NCI-H226 (cell line): Measurements from ENCODE around the gene NYNRIN.

ENCODE experiments used
- DNase-seq: peaks from one replicate; pipeline ENCODE4 v3.0.0-alpha.2; 2015

Gene NYNRIN

GRCh38 chr14:24392325-24393091, 6.3 kb upstream of the NYNRIN start:
- peak; percentile 71 for DNase-seq

DNA sequence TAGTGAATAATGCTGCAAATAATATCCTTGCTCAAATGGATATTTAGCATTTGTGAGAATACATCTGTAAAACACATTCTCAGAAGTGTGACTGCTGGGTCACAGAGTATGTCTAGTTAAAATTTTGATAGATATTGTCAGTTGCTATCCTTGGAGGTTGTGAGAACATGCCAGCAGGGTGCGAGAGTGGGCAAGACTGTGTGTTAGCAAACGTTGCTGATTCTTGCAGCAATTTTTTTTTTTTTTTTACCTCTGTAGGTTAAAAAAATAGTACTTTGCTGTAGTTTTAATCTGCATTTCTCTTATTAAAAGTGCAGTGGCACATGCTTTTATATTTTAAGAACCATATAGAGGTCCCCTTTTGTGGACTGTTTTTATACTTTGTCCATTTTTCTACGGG, 4.5 kb upstream of the NYNRIN start:
- no peak for DNase-seq

DNA sequence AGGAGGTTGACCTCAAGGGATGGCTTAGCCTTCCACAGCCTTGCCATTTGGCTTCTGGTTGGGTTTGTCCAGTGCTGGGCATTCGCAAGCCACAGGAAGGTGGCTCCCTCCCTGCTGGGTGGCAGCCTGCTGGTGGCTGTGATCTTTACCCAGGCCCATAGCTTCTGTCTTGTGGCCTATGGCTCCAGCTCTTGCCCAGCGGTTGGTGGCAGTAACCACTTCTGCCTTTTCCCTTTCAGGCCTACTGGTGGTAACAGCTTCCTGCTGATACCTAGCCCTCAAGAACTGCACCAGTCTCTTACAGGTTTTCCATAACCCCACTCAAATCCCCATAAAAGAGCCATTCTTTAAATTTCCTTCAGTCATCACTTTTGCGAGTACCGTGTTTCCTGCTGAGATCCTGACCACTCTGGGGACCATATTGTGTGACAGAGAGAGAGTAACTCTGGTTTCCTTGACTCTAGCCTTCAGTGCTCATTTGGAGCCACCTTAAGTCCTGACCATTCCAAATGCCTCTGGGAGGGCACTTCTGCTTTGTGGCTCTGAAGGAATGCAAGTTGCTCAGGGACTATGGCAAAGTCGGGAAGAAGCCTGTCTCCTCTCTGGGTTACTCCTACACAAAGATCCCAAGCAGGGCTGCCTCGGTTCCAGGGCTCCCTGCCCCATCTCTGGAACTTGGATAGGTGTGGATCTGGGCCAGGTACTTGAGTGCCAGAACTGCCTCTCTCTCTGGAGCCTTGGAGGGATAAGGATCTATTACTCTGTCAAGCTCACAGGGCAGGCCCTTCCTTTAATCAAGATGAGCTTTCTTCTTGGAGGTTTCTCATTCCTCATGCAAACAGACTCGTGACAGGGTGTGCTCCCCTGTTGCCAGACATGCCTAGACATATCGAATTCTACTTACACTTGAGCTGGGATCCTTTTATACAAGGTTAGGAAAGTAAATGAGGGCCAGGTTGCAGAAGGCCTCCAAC, 2.9 kb upstream of the NYNRIN start:
- DNase-seq = no peak

DNA sequence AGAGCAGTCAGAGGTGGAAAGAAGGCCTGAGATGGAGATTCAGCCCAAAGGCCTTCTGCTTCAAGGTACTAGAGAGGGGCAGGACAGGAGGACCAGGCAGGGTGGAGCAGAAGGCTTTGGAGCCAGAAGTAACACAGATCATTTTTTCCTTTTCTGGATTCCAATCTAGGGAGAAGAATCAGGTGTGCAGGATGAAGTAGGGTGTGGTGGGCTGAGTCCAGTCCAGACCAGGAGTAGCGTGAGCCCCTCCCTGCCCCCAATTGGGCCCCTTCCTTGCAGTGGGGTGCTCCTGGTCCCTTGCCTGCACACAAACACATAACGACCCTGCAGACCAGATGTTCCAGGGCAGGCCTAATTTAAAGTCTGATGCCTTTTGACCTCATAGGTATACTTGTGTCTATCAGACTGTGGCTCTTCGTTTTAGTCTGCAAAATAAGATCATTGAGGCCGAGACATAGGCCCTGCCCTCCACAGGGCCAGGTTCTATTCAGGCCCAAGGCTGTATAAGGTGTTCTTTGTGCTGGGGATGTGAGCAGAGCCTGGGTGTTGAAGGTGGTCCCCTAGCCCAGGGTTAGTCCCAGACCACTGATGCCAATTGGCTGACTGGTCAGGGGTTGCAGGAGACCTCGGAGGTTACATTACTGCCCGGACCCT, 1.0 kb upstream of the NYNRIN start:
- DNase-seq = no peak

- DNase-seq = no peak
Measured at GRCh38 chr14:24398293-24398652, 530 bp upstream of the NYNRIN start.

GRCh38 chr14:24399447-24399822, 632 bp downstream of the NYNRIN start:
- no peak for DNase-seq

DNA sequence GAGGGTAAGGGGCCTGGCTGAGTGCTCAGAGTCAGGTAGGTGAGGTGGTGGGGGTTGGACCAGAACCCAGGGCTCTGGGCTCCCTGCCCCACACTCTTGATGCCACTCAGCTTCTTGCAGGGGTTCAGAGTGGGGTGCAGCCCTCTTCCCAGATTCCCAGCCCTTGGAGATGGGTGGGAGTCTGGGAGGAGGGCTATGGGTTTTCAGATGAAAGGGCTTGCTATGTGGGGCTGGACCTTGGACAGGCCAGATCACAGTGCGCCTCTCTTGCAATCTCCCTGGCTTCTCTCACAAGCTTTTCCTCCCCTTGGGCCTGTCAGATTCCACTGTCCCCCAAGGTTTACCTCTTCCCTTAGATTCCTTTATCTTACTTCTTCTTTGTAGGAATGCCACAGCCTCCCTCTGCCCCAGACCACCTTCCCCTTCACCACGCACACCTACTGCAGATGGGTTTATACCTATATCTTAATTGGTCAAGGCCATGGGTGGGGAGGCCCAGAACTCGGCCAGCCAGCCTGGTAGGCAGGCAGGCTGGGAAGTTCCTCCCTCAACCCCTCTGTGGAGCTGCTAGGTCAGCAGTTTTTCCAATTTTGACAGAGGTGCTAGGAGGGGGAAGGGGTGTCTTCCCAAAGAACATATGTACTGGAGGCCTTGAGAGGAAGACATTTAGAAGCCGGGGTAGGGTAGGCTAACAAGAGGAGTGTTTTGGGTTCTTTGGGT, 1.4 kb downstream of the NYNRIN start:
- no peak for DNase-seq

- DNase-seq = no peak
Measured at GRCh38 chr14:24401810-24402702, 3.3 kb downstream of the NYNRIN start.

DNA sequence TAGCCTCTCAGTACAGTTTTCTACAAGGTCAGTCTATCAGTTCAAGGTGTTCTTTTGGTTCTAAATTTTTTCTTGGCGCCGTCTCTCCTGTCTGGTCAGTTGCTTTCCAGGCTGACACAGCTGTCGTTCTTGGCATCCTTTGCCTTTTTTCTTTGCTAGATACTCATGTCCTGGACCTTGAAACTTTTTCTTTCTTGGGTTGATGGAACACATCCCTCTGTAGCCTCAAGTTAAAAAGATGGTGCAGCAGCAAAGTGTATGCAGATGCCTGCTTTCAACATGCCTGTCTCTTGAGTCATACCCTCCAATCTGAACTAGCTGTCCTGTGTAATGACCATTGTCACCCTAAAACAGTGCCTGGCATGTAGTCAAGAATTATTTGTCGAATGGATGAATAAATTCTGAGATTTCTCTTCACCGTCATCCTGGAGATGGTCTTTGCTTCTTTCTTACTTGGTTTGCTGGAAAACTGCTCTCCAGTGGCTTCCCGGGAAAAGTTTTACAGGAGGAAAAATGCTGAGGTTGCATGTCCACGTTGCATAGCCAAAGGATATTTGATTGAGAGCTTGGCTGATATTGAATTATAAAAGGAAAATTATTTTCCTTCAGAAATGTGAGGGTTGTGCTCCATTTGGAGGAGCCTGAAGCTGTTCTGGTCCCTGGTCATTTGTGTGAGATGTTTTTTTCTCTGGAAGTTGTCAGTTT, 4.6 kb downstream of the NYNRIN start:
- peak; percentile 7 for DNase-seq

DNA sequence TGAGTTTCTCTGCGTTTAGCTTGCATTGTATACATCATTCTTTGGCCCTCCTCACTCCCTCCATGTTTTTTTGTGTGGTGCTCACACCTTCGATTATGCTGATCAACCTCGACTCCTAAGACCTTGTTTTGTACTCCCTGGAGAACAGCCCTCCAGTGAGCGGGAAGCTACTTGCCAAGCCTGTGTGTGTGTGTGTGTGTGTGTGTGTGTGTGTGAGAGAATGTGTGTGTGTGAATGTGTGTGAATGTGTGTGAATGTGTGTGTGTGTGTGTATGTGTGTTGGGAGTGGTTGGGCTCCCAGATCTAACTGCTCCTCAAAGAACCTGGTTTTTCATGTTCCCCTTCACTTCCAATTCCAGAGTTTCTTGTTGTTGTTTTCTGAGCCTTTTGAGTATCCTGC, 6.0 kb downstream of the NYNRIN start:
- no peak for DNase-seq

DNA sequence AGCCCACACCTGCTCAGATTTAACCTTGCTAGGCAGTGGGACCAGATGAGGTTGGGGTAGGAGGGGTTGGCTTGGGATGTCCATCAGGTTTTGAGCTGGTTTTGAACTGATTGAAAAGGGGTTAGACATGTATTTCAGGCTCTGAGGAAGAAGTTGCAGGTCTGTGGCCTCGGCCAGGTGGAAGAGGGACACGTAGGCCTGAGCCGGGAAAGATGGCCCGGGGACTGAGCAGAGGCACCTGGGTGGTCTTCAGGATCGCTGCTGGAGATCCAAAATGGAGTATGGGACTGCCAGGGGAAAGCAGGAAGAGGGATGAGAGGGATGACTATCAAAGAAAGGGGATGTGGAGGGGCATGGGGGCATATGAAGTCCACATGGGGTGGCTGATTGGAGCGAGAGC, 7.6 kb downstream of the NYNRIN start:
- DNase-seq = no peak

GRCh38 chr14:24407608-24408325, 9.0 kb downstream of the NYNRIN start:
- no peak for DNase-seq

DNA sequence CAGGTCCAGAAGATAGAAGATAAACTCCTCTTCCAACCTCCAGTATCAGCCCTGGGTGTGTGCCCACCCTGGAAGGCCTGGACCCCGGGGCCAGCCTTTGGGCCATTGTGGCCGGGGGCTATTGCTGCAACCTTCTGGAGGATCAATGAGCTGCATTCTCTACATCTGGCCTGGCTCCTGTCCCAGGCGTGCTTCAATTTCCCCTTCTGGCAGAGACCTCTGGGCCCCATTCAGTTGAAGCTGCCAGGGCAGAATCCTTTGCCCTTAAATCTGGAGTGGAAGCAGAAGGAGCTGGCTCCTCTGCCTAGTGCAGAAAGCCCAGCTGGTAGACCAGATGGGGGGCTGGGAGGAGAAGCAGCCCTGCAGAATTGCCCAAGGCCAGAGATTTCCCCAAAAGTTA, 10.0 kb downstream of the NYNRIN start:
- DNase-seq = no peak

GRCh38 chr14:24409192-24409591, 10.4 kb downstream of the NYNRIN start:
- no peak for DNase-seq

- no peak for DNase-seq
Measured at GRCh38 chr14:24409956-24410355, 11.2 kb downstream of the NYNRIN start.

DNA sequence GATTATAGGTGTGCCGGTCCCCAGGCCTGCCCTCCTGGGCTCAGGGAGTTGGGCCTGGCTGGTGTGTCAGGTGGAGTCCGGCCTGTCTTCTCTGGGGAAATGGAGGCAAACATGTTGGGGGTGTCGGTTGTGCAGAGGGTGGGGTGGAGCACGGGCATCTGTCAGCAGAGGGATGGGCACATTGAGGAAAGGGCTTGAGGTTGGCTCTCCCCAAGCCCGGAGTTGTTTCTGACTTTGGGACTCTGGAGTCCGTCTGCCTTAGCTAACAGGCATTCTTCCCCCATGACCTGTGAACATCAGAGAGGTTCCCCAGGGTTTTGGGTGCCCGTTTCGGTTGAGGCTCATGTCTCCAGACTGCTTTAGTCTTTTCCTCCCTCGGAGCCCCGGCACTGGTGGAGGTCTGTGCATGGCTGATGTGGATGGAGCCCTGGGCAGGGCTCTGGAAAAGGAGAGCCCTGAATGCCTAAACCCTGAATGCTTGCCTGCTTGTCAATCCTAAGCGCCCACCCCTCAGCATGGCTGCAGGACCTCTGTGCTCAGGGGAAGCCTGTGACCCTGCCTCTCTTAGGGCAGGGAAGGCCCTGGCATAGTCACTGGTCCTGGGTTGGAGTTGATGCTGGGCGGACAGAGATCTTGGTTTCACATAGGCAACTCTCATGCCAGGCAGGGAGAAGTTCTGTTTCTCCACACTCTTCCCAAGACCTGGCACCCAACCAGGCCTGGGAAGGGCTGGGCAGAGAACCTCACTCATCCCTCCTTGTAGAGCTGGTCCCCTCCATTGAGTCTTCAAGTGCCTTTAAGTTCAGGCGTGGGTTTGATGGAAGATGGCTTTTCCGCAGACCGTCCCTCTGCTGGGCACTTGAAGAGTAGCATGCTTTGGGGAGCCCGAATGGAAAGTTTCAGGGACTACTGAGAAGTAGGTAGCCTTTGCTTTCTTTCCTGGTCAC, 12.9 kb downstream of the NYNRIN start:
- peak; percentile 36 for DNase-seq

DNA sequence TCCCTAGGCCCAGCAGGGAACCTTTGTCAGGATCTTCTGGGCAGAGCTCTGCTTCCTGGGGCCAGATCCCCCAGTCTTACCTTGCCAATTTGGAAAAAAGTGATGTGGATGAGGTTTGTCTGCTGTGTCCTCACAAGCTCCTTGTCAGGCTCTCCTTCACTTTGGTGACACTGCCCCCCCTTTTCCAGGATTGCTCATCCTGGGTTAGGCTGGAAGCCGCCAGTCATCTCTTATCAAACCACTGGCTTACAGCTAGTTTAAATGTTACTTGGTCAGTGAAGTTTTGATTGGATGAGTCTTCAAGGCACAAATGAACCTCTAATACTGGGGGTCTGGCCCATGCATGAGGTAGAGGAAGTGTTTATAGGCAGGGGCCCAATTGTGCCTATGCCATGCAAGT, 15.3 kb downstream of the NYNRIN start:
- DNase-seq = no peak

DNA sequence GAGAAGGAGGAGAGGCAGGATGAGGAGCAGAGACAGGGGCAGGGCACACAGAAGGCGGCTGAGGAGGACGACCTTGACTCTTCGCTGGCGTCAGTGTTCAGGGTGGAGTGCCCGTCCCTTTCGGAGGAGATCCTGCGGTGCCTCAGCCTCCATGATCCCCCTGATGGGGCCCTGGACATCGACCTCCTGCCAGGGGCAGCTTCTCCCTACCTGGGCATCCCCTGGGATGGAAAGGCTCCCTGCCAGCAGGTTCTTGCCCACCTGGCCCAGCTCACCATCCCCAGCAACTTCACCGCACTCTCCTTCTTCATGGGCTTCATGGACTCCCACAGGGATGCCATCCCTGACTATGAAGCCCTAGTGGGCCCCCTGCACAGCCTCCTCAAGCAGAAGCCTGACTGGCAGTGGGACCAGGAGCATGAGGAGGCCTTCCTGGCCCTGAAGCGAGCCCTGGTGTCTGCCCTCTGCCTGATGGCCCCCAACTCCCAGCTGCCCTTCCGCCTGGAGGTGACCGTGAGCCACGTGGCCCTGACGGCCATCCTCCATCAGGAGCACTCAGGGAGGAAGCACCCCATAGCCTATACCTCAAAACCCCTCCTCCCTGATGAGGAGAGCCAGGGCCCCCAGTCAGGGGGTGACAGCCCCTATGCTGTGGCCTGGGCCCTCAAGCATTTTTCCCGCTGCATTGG, 16.1 kb downstream of the NYNRIN start:
- DNase-seq = no peak
